C4-2B (cell line): Measurements from ENCODE around the gene TRPV3.

Experiments
- CTCF ChIP-seq: fragments of 450-650 bp; conservative IDR thresholded peaks from 2 replicates; pipeline ENCODE4 v1.5.1; 2017; ENCODE audit warnings: mild to moderate bottlenecking
- ZFX ChIP-seq: fragments of 450-650 bp; IDR thresholded peaks from 2 replicates; pipeline ENCODE4 v1.6.1; 2017

- TF ChIP-seq CTCF = no peak
- no peak for TF ChIP-seq ZFX
Measured at GRCh38 chr17:3472137-3472536, 85.5 kb downstream of the TRPV3 start.
